Stromal cell of bone marrow (primary cell): ENCODE data around the gene SRRM3.
A peak's percentile ranks its signal among the peaks of the same experiment; 100 is the strongest.
"Not testable (repeated sequence)": the region's sequence is repeated elsewhere in the genome, so short reads cannot be mapped to it uniquely, and the experiment has no call there.

Experiments used
- DNase-seq: peaks from one replicate; pipeline ENCODE4 v3.0.0-alpha.2; 2012; ENCODE audit warnings: low read depth

SRRM3 gene

DNA sequence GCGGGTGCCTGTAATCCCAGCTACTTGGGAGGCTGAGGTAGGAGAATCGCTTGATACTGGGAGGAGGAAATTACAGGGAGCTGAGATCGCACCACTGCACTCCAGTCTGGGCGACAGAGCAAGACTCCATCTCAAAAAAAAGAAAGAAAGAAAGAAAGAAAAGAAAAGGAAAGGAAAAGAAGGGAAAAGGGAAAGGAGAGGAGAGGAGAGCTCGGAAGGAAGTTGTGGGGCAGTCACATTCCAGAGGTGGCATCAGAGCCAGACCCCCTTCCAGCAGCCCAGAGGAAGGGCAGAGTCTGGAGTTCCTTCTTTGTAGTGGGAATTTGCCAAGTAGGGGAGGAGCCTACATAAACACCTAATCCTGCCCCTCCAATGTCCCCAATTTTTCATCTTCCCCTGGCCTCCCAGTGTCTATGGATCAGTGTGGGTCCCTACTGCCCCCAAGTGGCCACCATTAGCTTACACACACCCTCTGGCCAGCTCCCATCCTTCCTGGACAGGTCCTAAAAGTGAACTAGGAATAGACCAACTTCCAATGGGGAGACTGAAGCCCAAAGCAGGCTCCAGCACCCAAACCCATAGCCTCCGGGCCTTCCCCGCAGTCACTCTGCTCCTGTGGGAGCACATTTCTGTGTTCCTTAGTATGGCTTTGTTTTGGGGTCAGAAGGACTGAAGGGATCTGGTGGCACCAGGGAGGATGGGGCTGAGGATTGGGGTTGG is 61.1 kb downstream of the SRRM3 start:
- peak; percentile 40 for DNase-seq

DNA sequence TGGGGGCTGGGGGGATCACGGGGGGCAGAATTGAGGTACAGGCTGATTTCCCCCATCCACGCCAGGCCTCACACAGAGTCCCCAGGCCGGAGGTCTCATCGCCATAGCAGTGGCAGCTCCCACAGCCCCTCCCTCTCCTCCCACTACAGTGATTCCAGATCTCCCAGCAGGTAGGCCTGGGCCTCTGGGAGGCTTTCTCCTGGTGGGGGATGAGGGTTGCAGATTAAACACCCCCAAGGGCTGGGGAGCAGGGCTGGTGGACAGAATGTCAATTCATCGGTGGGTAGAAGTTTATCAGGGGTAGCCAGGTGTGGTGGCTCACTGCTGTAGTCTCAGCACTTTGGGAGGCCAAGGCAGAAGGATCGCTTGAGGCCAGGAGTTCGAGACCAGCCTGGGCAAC is 63.6 kb downstream of the SRRM3 start:
- no peak for DNase-seq

DNA sequence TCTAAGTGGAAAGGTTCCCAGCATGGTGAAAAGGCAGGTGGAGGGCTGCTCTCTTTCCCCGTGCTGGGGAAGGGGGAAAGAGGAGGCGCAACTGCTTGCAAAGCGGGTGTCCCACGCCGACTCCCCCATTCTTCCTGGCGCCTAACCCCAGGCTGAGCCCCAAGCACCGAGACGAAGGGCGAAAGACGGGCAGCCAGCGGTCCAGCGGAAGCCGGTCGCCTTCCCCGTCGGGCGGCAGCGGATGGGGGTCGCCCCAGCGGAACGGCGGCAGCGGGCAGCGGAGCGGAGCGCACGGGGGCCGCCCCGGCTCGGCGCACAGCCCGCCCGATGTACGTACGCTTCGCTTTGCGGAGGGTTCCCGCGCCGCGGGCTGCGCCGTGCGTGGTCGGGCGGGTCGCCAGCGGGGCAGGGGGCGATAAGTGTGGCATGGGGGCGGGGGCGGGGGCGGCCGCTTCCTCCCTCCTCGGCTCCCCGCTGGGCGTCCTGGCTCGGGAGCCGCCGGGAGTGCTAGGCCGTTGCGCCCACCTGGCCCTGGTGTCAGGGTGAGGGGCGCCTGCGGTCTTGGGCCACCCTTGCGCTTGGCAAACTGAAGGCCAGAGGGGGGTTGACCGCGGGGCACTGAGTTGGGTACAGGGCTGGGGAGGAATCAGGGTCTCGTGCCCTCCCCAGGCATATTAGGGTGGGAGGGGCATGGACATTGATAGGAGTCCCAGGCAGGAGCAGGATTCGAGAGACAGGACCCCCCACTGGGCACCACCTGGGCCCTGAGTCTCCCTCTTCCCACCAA is 65.6 kb downstream of the SRRM3 start:
- DNase-seq = no peak

DNA sequence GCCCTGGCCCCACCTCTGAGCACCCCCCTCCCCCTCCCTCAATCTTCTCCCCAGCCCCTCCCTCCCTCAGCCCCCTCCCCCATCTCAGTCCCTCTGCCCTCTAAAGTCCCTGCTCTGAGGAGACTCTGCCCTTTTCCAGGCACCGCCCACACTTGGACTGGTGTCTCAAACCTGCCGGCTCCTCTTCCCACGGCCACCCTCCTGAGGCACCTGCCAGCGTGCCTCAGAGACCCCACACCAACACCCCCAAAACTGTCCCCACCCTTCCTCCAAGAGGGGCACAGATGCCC is 66.1 kb downstream of the SRRM3 start:
- DNase-seq = no peak

DNA sequence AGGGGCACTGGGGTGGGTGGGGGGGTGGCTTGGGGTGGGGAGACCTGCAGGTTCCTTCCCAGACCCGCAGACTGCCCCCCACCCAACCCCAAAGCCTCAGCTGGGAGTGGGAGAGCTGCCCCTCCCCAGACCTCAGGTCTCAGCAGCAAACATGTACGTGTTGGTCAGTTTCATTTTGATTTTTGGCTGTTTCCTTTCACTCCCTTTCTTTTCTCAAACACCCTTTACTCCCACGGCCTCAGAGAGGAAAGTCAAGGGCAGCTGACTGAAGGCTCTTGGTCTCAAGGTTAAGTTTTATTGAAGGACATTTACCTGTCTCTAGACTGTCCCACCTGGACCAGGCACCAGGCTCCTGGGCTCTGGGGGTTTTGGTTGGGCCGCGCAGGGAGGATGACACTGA is 66.7 kb downstream of the SRRM3 start:
- DNase-seq = no peak

DNA sequence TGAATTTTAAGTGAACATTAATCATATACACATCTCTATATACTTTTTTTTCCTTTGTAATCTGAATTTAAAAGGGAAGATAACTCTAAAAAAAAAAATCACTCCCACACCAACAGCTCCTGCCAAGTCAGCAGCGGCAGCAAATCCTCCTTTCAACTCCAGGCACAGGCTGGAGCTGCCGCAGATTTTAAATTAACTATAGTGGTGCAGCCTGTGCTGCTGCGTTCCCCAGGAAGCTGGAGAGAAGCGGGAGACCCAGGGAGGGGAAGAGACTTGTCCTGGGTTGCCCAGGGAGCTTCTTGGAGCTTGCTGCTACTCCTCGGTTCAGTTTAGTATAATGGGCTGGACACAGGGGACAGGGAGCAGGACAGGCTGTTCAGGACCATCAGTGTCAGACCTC is 68.2 kb downstream of the SRRM3 start:
- no peak for DNase-seq

DNA sequence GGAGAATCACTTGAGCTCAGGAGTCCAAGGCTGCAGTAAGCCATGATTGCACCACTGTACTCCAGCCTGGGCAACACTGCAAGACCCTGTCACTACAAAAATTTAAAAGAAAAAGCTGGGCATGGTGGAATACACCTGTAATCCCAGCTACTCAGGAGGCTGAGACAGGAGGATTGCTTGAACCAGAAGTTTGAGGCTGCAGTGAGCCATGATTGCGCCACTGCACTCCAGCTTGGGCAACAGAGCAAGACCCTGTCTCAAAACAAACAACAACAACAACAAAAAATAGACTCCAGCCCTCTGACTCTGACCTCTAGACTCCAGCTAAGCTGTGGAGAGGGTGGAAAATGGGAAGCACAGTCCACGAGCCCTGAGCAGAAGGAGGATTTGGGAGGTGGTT is 69.7 kb downstream of the SRRM3 start:
- DNase-seq = not testable (repeated sequence)

DNA sequence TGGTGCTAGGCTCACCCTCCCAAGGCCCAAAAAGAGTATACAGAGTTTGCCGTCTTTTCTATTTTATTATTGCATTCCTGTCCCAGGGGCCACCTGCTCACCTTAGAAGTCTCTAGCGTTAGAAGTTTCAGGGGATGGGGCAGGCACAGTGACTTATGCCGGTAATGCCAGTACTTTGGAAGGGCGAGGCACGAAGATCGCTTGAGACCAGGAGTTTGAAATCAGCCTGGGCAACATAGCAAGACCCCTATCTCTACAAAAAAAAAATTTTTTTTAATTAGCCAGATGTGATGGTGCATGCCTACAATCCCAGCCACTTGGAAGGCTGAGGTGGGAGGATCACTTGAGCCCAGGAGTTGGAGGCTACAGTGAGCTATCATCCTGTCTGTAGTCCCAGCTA is 70.4 kb downstream of the SRRM3 start:
- DNase-seq = no peak

DNA sequence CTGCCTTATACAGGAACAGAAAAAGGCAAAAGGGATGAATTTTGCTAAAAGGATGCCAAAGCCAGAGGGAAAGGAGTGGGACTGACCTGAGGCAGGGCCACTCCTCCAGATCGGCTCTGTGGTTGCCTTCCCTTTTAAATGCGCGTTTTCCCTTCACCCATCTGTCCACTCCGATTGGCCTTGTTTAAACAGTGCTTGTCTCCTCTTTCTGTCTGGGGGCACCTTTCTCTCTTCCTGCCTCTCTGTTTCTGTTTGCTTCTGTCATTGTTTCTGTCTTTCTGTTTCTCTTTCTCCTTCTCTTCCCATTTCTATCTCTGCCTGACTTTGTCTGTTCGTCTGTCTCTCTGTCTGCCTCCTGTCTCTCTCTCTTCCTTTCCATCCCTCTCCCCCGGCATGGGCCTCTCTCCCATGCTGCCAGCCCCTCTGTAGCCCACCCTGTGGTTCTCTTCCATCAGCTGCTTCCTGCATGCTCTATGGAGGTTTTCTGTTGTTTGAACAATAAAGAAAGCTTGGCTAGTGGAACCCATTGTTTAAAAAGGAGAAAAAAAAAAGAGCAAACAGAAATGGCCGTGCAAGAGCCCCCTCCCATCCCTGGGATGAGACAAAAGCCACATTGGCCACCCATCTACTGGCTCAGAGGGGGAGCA is 71.3 kb downstream of the SRRM3 start:
- no peak for DNase-seq

DNA sequence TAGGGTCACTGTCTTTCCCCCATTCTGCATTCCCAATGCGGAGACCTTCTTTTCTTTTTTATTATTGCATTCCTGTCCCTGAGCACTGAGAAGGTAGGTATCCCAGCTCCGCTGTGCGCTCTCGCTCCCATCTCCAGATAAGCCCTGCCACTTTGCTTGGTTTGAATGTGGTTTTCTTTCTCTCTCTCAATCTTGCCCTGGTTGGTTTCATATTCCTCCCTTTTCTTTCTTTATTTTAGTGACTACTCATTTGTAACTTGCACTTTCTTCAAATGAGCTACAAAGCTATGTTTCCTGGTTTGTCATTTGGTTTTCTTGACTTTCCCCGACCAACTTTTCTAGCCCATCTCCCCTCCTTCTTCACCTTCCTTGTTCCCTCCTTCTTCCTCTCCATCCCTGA is 71.8 kb downstream of the SRRM3 start:
- no peak for DNase-seq

DNA sequence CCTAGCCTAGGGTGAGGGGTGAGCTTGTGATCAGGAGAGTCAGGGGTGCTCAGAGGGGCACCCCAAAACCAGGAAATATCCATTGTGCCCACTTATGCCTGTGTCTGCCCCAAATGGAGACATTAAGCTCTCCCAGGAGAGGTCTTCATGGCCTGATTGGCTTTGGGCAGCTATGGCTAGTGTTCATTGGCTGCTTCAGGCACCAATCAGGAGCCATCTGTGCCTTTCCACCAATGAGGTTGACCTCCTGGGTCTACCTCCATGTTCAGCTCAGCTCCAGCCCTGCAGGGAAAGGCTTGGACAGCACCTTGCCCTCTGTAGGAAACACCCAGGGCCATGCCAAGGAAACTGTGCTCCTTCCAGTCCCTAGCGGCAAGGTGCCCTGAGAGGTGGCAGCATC is 76.8 kb downstream of the SRRM3 start:
- no peak for DNase-seq

DNA sequence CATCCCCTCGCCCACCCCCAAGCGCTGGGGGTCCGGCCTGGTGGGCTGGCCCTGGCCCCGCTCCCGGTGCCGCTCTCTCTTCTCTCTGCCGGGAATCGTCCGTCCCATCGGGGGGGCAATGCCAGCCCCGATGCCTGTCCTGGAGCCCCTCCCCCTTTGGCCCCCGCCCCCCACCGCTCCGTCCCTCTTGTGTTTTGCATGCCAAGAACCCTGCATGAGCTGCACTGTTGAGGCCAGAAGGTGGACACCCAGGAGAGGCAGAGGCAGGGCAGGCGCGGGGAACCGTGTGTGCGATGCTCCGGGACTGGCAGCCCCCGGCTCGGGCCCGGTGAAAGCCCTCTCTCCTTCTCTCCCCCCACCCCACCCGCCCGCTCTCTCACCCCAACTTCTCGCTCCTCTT is 78.7 kb downstream of the SRRM3 start:
- no peak for DNase-seq

DNA sequence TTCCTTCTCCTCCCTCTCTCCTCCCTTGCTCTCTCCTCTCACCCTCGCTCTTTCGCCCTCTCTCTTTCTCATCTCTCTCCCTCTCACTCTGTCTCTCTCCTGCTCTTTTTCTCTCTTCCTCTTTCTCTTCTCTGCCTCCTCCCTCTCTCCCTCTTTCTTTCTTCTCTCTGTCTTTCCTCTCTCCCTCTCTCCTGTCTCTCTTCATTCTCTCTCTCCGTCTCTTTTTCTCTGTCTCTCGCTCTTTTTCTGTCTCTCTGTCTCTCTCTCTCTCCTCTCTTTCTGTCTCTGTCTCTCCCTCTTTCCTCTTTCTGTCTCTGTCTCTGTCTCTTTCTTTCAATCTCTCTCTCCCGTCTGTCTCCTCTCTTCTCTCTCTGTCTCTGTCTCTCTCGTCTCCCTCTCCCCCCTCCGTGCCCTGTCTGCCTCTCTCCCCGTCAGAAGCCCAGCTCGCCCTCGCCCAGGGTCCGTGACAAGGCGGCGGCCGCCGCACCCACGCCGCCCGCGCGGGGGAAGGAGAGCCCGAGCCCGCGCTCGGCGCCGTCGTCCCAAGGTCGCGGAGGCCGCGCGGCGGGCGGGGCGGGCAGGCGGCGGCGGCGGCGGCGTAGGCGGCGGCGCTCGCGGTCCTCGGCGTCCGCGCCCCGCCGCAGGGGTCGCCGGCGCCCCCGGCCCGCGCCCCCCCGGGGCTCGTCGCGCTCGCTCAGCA is 79.5 kb downstream of the SRRM3 start:
- DNase-seq = no peak

DNA sequence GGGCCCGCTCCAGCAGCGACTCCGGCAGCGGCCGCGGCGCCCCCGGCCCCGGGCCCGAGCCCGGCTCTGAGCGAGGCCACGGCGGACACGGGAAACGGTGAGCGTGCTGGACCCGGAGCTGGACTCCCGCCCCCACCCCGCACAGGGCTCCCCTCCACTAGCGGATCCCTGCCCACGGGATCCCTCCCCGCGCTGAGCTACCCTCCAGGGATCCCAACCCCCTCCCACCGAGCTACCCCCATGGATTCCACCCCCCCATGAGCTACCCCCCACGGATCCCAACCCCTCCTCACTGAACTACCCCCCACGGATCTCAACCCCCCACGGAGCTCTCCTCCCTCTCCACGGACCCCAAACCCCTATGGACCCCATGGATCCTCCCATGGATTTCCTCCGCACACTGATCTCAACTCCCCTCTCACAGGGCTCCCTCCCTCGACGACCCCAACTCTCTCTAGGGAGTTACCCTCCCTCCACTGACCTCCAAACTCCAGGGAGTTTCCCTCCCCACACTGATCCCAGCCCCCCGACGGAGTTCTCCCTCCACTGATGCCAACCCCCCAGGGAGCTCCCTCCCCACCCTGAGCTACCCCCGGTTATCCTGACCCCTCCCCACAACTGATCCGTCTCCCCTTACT is 80.1 kb downstream of the SRRM3 start:
- DNase-seq = no peak

DNA sequence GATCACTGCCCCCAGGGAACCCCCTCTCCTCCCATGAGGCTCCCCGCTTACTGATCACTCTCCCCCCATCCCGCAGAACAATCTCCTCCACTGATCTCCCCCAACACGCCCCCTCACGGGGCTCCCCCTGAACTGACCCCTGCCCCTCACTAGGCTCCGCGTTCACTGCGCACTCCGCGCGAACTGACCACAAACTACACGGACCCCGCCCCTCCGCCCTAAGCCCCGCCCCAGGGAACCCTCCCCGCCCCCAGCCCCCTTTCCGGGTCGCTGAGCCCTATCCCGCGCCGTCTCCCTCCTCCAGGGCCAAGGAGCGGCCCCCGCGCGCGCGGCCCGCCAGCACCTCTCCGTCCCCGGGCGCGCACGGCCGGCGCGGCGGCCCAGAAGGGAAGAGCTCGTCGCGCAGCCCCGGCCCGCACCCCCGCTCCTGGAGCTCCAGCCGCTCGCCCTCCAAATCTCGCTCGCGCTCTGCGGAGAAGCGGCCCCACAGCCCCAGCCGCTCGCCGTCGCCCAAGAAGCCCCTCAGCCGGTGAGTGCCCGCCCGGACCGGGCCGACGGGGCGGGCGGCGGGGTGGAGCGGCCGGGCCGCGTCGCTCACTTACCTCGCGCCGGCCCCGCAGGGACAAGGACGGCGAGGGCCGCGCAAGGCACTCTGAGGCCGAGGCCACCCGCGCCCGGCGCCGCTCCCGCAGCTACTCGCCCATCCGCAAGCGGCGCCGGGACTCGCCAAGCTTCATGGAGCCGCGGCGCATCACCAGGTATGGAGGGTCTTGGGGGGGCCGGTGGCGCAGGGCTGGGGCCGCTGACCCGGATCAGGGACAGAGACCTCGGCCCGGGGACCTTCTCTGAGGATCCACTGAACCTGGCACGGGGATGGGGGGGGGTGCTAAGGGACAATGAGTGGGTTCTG is 80.9 kb downstream of the SRRM3 start:
- no peak for DNase-seq

DNA sequence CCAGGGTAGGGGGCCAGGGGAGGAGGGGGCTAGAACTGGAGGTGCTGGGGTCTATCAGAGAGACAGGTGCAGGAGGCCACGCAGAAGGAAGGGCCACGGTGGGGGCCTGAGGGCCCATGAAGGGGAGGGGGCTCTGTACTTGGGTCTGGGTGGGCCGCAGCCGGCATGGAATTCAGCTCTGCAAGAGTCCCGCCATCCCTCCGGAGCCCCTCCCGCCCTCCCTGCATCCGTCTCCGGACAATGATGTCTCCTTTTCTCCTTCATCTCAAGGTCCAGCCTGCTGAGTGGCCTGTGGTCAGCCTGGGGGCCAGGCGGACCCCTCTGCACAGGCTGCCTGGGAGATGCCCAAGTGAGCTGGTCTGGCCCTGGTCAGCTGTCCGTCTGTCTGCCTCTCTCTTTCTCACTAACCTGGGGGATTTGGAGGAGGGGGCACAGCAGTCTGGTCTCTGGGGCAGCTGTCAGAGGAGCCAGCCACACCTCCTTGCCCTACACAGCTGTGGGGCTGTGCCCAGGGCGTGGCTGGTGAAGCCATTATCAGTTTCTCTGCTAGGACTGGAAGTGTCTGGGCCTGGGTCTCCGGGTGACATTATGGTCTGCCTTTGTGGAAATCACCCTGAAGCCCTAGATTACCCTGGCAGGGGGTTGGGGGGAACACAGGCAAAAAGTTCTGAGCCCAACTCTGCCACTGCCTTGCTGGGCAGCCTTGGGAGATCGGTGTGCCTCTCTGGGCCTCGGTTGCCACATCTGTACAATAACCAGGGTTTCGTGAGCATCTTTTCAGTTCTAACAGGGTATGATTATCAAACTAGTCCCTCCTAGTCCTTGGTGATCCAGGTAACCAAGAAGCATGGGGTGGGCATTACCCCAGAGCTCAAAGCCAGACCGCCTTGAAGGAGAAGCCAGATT is 81.8 kb downstream of the SRRM3 start:
- DNase-seq = no peak

DNA sequence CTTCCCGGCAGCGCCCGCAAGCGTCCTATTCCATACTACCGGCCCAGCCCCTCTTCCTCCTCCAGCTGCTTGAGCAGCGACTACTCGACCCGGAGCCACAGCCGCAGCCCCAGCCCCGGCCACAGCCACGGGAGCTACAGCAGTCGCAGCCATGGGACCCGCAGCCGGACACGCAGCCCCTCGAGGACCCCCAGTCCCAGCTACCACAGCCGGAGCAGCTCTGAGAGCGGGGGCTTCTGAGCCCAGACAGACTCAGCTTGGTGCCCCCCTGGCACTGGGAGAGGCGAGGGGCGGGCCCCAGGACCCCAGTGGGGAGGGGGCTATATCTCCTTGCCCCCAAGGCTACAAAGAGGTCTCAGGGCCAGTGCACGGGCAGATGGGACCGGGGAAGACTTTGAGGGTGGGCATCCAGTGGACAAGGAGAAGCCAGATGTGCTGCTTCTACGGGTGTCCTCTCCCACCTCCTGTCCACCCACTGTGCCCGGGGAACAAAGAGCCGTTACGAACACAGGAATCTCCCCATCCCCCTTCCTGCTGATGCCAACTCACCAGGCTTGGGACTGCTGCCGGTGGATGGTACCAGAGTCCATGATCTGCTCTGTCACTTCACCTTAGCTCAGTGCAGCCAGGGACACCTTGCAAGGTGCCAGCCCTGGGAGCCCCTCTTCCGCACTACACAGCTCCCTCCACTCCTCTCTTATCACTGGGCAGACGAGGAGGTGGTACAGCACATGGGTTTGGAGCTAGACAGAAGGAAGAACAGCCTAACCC is 84.1 kb downstream of the SRRM3 start:
- DNase-seq = no peak

DNA sequence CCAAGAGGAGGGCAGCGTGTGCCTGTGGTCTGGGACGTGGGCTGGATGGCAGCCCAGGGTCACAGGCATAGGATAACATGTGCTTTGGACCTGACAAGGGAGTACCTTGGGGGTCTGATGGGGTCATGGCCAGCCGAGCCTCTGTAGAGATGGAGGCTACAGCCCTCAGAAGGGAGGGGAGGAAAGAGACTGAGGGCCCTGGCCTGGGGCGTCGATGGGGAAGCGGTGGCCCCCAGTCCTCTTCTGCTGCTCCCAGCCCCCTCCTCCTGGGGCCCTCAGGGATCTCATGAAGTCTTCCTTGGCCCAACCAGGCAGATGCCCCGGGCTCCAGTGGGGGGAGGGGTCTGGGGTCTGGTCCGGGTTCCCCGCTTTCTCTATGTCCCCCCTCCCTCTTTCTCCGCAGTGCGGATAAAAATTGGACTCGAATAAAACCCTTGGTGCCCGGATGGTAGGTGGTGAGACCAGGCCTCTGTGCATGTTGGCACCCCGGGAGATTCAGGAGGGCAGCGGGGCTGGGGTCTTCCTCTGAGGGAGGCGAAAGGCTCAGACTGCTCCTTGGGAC is 85.2 kb downstream of the SRRM3 start:
- no peak for DNase-seq

DNA sequence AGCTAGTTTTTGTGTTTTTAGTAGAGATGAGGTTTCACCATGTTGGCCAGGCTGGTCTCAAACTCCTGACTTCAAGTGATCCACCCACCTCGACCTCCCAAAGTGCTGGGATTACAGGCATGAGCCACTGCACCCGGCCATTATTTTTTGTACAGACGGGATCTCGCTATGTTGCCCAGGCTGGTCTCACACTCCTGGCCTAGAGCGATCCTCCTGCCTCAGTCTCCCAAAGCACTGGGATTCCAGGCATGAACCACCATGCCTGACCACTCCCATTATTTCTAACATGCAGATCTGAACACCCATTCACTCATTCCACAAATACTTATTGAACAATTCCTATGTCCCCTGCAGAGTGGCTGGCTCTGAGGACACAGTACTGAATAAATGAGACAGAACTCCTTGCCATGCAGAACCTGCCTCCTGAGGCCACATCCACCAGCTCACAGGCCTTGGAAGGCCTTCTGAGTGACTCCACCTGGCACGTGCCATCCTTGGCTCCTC is 89.2 kb downstream of the SRRM3 start:
- DNase-seq = not testable (repeated sequence)
